Activated CD8-positive, alpha-beta T cell treated with anti-CD3 and anti-CD28 coated beads for 36 hours (primary cell): Measurements from ENCODE around the gene CDH12. TPM values are rescaled to one million over a fixed set of nuclear protein-coding genes. Genes with fewer than 3 reads are reported as not detected.

Experiments
- ATAC-seq: fragments of 200-7000 bp; cut with Tn5 transposase; one replicate; pipeline ENCODE4 v1.10.0; 2021; ENCODE audit warnings: mild to moderate bottlenecking, moderate library complexity
- CTCF ChIA-PET: fragments of 350-600 bp; sonication (Branson Sonifier 250); formaldehyde crosslinking; loops from one replicate; lab custom pipeline; 2021; ENCODE audit warnings: antibody characterized with exemption; lab: Charles Lee
- POLR2A ChIA-PET: fragments of 350-600 bp; sonication (Branson Sonifier 250); formaldehyde crosslinking; loops from one replicate; lab custom pipeline; 2021; ENCODE audit warnings: antibody characterized with exemption; lab: Charles Lee
- DNase-seq: peaks from one replicate; pipeline ENCODE4 v3.0.0-alpha.2; 2020
- H3K27ac Mint-ChIP-seq: one replicate; pipeline ENCODE4 v1.8.0; 2021; ENCODE audit warnings: mild to moderate bottlenecking, mixed read lengths
- H3K27me3 Mint-ChIP-seq: one replicate; pipeline ENCODE4 v1.8.0; 2021; ENCODE audit warnings: mixed read lengths
- H3K36me3 Mint-ChIP-seq: one replicate; pipeline ENCODE4 v1.8.0; 2021; ENCODE audit warnings: low read depth, mixed read lengths
- H3K4me1 Mint-ChIP-seq: one replicate; pipeline ENCODE4 v1.8.0; 2021; ENCODE audit warnings: low read depth, mixed read lengths
- H3K4me3 Mint-ChIP-seq: one replicate; pipeline ENCODE4 v1.8.0; 2021; ENCODE audit warnings: mild to moderate bottlenecking, moderate library complexity, mixed read lengths
- H3K9me3 Mint-ChIP-seq: one replicate; pipeline ENCODE4 v1.8.0; 2021; ENCODE audit warnings: mixed read lengths
- CTCF ChIP-seq: fragments of 200-600 bp; IDR thresholded peaks from one replicate; pipeline ENCODE4 v1.8.0; 2022; ENCODE audit warnings: antibody characterized with exemption, mild to moderate bottlenecking
- intact Hi-C: fragments of 100-400 bp; cut with micrococcal nuclease; formaldehyde crosslinking; loops from one replicate; pipeline ENCODE4 v1.10.0; 2022
- total RNA-seq, 2 experiments: library from RNA; stranded (reverse); gene quantifications; one replicate each; pipeline ENCODE4 v1.2.3, GENCODE V29; 2021

CDH12 gene
- total RNA-seq, 2 experiments from 2014 or later, result not detected

DNA sequence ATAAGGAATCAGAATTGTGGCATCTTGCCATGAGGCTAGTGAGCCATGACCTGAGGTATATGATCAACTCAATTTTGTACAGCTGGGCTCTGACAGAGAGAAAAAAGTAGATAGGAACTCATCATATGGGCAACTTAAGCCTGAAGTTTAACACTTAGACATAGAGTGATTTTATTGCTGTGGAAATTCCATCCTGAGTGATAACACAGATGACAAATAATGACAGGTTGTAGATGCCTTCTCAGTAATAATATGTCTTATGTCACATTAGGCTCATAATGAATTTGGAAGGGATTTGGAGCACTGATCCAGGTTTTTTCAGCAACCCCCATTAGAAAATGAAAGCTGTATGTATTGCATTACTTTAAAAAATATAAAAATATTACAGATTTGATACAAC, 744.6 kb downstream of the CDH12 start:
- CTCF ChIA-PET, result no interaction called here
- Mint-ChIP-seq H3K27me3 (no peaks in the 10 kb centered on the region), H3K27ac (no peak overlapping the region), H3K36me3 (no peaks in the 10 kb centered on the region), H3K9me3 (peaks cover 4% of the 10 kb centered on the region), H3K4me3 (no peak overlapping the region), H3K4me1 (no peaks in the 10 kb centered on the region)
- DNase-seq, result no peak
- no peak for TF ChIP-seq CTCF
- no peak for ATAC-seq
- intact Hi-C loops, result no loop called here
- POLR2A ChIA-PET, result no interaction called here

- no peaks in the 10 kb centered on the region for H3K36me3 Mint-ChIP-seq
- no peak overlapping the region for H3K27ac Mint-ChIP-seq
- H3K4me1 Mint-ChIP-seq, result no peaks in the 10 kb centered on the region
- ATAC-seq (no peak), DNase-seq (no peak)
- intact Hi-C loops, result no loop called here
- ChIA-PET POLR2A (no interaction called here), CTCF (no interaction called here)
- peaks cover 1% of the 10 kb centered on the region for H3K9me3 Mint-ChIP-seq
- TF ChIP-seq CTCF, result no peak
- no peak overlapping the region for H3K4me3 Mint-ChIP-seq
- H3K27me3 Mint-ChIP-seq, result no peaks in the 10 kb centered on the region
Measured at GRCh38 chr5:22102823-22103359, 750.3 kb downstream of the CDH12 start.

DNA sequence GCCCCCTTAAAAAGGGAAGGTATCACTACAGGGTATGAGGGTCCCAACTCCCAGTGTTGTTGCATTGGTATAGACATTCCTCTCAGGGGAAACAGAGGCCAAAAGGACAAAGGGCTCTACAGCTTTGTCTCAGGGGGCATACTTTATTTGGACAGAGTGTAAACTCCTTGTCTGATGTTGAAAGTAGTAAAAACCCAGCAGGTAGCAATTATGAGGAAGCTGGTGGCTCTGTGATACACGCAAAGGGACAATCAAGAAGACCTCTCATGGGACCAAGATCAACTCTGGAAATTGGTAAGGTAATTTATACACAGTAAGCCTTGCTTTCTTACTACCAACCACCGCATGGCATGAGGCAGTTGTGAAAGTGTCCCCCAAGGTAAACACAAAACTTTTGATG, 764.6 kb downstream of the CDH12 start:
- H3K27me3 Mint-ChIP-seq, result no peaks in the 10 kb centered on the region
- DNase-seq (no peak), ATAC-seq (no peak)
- ChIA-PET CTCF (no interaction called here), POLR2A (no interaction called here)
- intact Hi-C loops, result no loop called here
- H3K9me3 Mint-ChIP-seq, result peaks cover 5% of the 10 kb centered on the region
- no peak overlapping the region for H3K27ac Mint-ChIP-seq
- H3K36me3 Mint-ChIP-seq, result no peaks in the 10 kb centered on the region
- no peak for TF ChIP-seq CTCF
- no peaks in the 10 kb centered on the region for H3K4me1 Mint-ChIP-seq
- no peak overlapping the region for H3K4me3 Mint-ChIP-seq

DNA sequence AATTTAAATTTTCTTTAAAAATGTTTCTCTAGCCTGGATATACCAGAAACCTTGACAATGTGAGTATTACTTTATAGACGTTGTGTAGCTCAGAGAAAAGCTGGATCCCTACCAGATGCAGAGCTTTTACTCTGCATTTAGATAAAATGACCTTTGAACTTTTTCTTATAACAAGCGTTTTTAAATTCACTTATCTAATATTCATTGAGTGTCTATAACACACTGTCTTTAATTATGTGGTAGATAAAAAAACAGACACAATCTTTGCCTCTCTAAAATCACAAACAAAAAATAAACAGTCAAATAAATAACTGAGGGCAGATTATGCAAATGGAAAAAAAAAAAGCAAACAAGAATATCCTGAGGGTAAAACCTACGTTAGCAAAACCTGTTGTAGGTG, 773.6 kb downstream of the CDH12 start:
- no peak for DNase-seq
- intact Hi-C loops, result no loop called here
- no peaks in the 10 kb centered on the region for H3K27me3 Mint-ChIP-seq
- no peaks in the 10 kb centered on the region for H3K36me3 Mint-ChIP-seq
- peaks cover 2% of the 10 kb centered on the region for H3K9me3 Mint-ChIP-seq
- no peak overlapping the region for H3K4me3 Mint-ChIP-seq
- ATAC-seq, result no peak
- H3K27ac Mint-ChIP-seq, result no peak overlapping the region
- no peaks in the 10 kb centered on the region for H3K4me1 Mint-ChIP-seq
- POLR2A ChIA-PET, result no interaction called here
- CTCF ChIA-PET, result no interaction called here
- TF ChIP-seq CTCF, result no peak

GRCh38 chr5:22079002-22079401, 774.1 kb downstream of the CDH12 start:
- Mint-ChIP-seq H3K4me1 (no peaks in the 10 kb centered on the region), H3K36me3 (no peaks in the 10 kb centered on the region), H3K9me3 (no peaks in the 10 kb centered on the region), H3K27ac (no peak overlapping the region), H3K27me3 (no peaks in the 10 kb centered on the region), H3K4me3 (no peak overlapping the region)
- intact Hi-C loops, result no loop called here
- CTCF ChIA-PET, result no interaction called here
- POLR2A ChIA-PET, result no interaction called here
- DNase-seq (no peak), ATAC-seq (no peak)
- no peak for TF ChIP-seq CTCF
